NT2/D1 (cell line): ENCODE measurements around the gene NUP133.

Experiments used
- DNase-seq: peaks from one replicate; pipeline ENCODE4 v3.0.0-alpha.2; 2011; ENCODE audit warnings: low read depth, low spot score
- H3K27me3 ChIP-seq: 2 replicates; pipeline ENCODE4 v1.6.0; 2011; ENCODE audit warnings: mild to moderate bottlenecking; ENCODE audit not compliant: insufficient read length, insufficient read depth
- H3K36me3 ChIP-seq: 2 replicates; pipeline ENCODE4 v1.6.1; 2011; ENCODE audit warnings: mild to moderate bottlenecking, low read length, mixed read lengths; ENCODE audit not compliant: insufficient read depth, insufficient read length
- H3K4me1 ChIP-seq: 2 replicates; pipeline ENCODE4 v1.5.1; 2011; ENCODE audit not compliant: insufficient read depth, insufficient read length
- H3K4me3 ChIP-seq: 2 replicates; pipeline ENCODE4 v1.5.1; 2011; ENCODE audit warnings: low read depth; ENCODE audit not compliant: insufficient read length
- H3K9ac ChIP-seq: 2 replicates; pipeline ENCODE4 v1.6.0; 2011; ENCODE audit warnings: low read depth; ENCODE audit not compliant: insufficient read length
- H3K9me3 ChIP-seq: 2 replicates; pipeline ENCODE4 v1.5.1; 2011; ENCODE audit warnings: mild to moderate bottlenecking, low read length; ENCODE audit not compliant: insufficient read depth
- SUZ12 ChIP-seq: IDR thresholded peaks from 2 replicates; pipeline ENCODE4 v1.6.1; 2011; ENCODE audit not compliant: insufficient read length, insufficient read depth; ENCODE audit errors: extremely low read depth
- YY1 ChIP-seq: IDR thresholded peaks from 2 replicates; pipeline ENCODE4 v1.6.1; 2011; ENCODE audit not compliant: insufficient read length, insufficient read depth
- ZNF274 ChIP-seq: IDR thresholded peaks from 2 replicates; pipeline ENCODE4 v1.6.1; 2011; ENCODE audit warnings: mild to moderate bottlenecking, low read depth, low read length

The NUP133 gene

GRCh38 chr1:229412056-229412455 lies 96.1 kb downstream of the NUP133 start:
- H3K36me3 ChIP-seq = no peaks in the 10 kb centered on the region
- no peak for DNase-seq
- no peak overlapping the region for H3K4me3 ChIP-seq
- peaks cover 25% of the 10 kb centered on the region for H3K4me1 ChIP-seq
- no peak overlapping the region for H3K9ac ChIP-seq
- no peaks in the 10 kb centered on the region; the same call in 1 of the 2 replicates for H3K9me3 ChIP-seq
- peaks cover 34% of the 10 kb centered on the region for H3K27me3 ChIP-seq
- no peak for TF ChIP-seq ZNF274
- no peak for TF ChIP-seq SUZ12
- no peak for TF ChIP-seq YY1

DNA sequence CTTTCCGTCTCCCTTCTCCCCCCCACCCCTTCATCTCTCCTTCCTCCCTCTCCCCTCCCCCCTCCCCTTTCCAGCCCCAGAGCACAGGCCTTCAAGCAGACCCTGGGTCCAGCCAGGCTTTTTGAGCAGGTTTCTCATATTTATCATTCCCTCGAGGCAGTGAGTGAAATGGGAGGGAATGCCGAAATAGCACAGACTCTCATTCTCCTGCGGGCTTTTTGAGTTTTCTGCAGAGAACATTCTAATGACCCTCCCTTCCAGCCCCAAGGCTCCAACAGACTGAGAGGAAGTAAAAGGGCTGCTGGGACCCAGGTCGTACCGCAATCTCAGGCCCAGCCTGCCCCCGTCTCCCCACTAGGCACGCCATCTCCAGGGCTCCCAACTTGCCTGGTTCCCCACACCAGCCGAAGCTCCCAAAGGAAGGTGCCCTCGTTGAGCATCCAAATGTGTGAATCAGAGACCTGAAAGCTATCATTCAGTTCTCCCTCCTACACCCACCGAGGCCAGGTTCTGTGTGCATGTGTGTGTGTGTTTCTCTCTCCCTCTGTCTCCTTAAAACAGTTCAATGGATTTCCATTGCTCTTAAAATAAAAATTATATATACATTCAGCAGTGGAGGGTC lies 96.6 kb downstream of the NUP133 start:
- H3K9ac ChIP-seq = no peak overlapping the region
- peaks cover 38% of the 10 kb centered on the region for H3K27me3 ChIP-seq
- DNase-seq = no peak
- H3K36me3 ChIP-seq = no peaks in the 10 kb centered on the region
- TF ChIP-seq SUZ12 (no peak), ZNF274 (no peak), YY1 (no peak)
- peaks cover 25% of the 10 kb centered on the region for H3K4me1 ChIP-seq
- H3K9me3 ChIP-seq = no peaks in the 10 kb centered on the region; the same call in 1 of the 2 replicates
- H3K4me3 ChIP-seq = no peak overlapping the region

- Histone ChIP-seq H3K4me3 (no peak overlapping the region), H3K9ac (no peak overlapping the region), H3K9me3 (no peaks in the 10 kb centered on the region), H3K4me1 (peaks cover 25% of the 10 kb centered on the region), H3K27me3 (peaks cover 45% of the 10 kb centered on the region), H3K36me3 (no peaks in the 10 kb centered on the region)
- TF ChIP-seq YY1 = no peak
- TF ChIP-seq SUZ12 = no peak
- no peak for TF ChIP-seq ZNF274
- no peak for DNase-seq
Observed at GRCh38 chr1:229410692-229411433, 97.3 kb downstream of the NUP133 start.

- Histone ChIP-seq H3K4me3 (no peak overlapping the region), H3K36me3 (no peaks in the 10 kb centered on the region)
- TF ChIP-seq SUZ12 (no peak), ZNF274 (no peak)
Observed at GRCh38 chr1:229410370-229410691, 97.8 kb downstream of the NUP133 start.

DNA sequence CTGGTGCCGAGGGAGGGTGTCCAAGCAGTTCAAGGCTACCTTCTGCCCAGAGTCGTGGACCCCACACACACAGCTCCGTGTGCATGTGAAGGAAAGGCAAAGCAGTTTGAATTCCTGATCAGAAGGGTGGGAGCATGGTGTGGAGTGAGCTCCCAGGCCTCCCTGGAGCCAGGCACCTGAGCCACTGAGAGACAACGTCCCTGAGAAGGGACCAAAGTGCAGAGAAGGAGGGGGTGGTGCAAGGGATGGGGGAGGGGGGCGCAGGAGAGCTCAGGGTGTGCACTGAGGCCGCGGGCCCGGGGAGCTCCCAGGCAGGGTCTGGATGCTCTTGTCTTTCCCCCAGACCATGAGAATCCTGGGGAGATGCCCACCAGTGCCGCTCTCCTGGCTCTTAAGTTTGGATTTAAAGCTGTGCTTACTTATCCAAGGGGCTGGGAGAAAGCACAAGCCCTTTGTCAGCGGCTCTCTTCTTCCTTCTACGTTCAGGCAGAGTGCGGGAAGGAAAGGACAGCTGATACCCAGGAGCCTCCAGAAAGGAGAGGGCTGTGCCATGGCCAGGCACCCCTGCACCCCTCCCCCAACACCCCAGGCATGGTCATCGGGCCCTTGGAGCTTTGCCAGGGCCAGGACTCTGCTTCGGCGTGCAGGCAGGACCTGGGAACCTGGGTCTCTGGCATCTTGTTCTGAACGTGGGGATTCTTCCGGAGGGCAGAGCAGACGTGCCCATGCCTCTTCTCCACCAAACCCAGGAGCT lies 98.3 kb downstream of the NUP133 start:
- no peaks in the 10 kb centered on the region for H3K36me3 ChIP-seq
- H3K27me3 ChIP-seq = peaks cover 54% of the 10 kb centered on the region
- no peaks in the 10 kb centered on the region for H3K9me3 ChIP-seq
- no peak overlapping the region for H3K9ac ChIP-seq
- H3K4me1 ChIP-seq = peaks cover 25% of the 10 kb centered on the region
- H3K4me3 ChIP-seq = no peak overlapping the region
- DNase-seq = no peak
- TF ChIP-seq ZNF274 (no peak), SUZ12 (no peak), YY1 (no peak)

More at GRCh38 chr1:229410370-229410691, 97.8 kb downstream of the NUP133 start:
- H3K27me3 ChIP-seq = peaks cover 50% of the 10 kb centered on the region
- no peaks in the 10 kb centered on the region for H3K9me3 ChIP-seq
- peaks cover 25% of the 10 kb centered on the region for H3K4me1 ChIP-seq
- DNase-seq = no peak
- H3K9ac ChIP-seq = no peak overlapping the region

- Histone ChIP-seq H3K27me3 (peaks cover 55% of the 10 kb centered on the region), H3K36me3 (no peaks in the 10 kb centered on the region), H3K4me1 (peaks cover 25% of the 10 kb centered on the region), H3K9me3 (no peaks in the 10 kb centered on the region), H3K4me3 (no peak overlapping the region), H3K9ac (no peak overlapping the region)
- TF ChIP-seq ZNF274 (no peak), SUZ12 (no peak), YY1 (no peak)
- no peak for DNase-seq
Observed at GRCh38 chr1:229408458-229409037, 99.6 kb downstream of the NUP133 start.
